ENCODE data around the gene ICAM4. TPM values are rescaled to one million over a fixed set of nuclear protein-coding genes. Genes with fewer than 3 reads are reported as not detected.

Gene ICAM4
- polyA plus RNA-seq, 3 donors, result 5.5 to 17.3 (median 11.2) TPM

- no peak overlapping the region for H3K4me3 Mint-ChIP-seq
These were observed 3.3 kb upstream of the ICAM4 start for GRCh38 chr19:10283301-10284064.

More at GRCh38 chr19:10283301-10284064, 3.3 kb upstream of the ICAM4 start:
- Histone ChIP-seq H3K4me3 (replicated peaks in 1 of 3; ENCODE audit: low read depth in 2 of 3, low read length in 3 of 3) (no peak overlapping the region), H3K79me2 (ENCODE audit: insufficient read depth, low read length) (peaks cover 4% of the 10 kb centered on the region), H3K9me3 (replicated peaks in 1 of 2; ENCODE audit: control insufficient read depth in 1 of 2, insufficient read depth in 1 of 2, low read length in 2 of 2) (no peaks in the 10 kb centered on the region), H4K20me1 (ENCODE audit: insufficient read depth, low read length) (peaks cover 80% of the 10 kb centered on the region), H3K4me2 (replicated peaks; ENCODE audit: extremely low read depth, low read length, poor library complexity, severe bottlenecking) (no peak overlapping the region), H3K4me1 (ENCODE audit: control insufficient read depth in 1 of 2, insufficient read depth in 2 of 2, low read length in 2 of 2) (peaks cover 33 to 46% of the 10 kb centered on the region in 2 donors), H2AFZ (ENCODE audit: insufficient read depth, low read depth, low read length, poor library complexity, severe bottlenecking) (no peak overlapping the region), H3K27ac (ENCODE audit: low read depth in 1 of 2, low read length in 2 of 2) (no peak overlapping the region), H3K36me3 (replicated peaks in 1 of 2; ENCODE audit: control insufficient read depth in 1 of 2, insufficient read depth in 2 of 2, low read length in 2 of 2) (peaks cover 62 to 73% of the 10 kb centered on the region in 2 donors), H3K27me3 (ENCODE audit: control insufficient read depth in 2 of 2, insufficient read depth in 2 of 2, low read length in 2 of 2) (peaks cover 0 to 12% of the 10 kb centered on the region in 2 donors), H3K9ac (ENCODE audit: insufficient read depth, low read length, poor library complexity, severe bottlenecking) (no peak overlapping the region)
- intact Hi-C loops (cut with micrococcal nuclease), result no loop called here
- H3K4me1 Mint-ChIP-seq, result peaks cover 46% of the 10 kb centered on the region
- WGBS (ENCODE audit: insufficient coverage), result 93% methylated on average over 16 of the region's 23 CpGs
- no peak for DNase-seq
- peak overlapping the region in 1 of 7 donors; percentile 14 for H3K27ac Mint-ChIP-seq
- peaks cover 66 to 79% of the 10 kb centered on the region in 2 donors for H3K36me3 Mint-ChIP-seq
- H3K27me3 Mint-ChIP-seq (ENCODE audit: low read depth in 3 of 3), result peaks cover 6 to 17% (median 14%) of the 10 kb centered on the region in 3 donors
- peaks cover 0 to 9% (median 2%) of the 10 kb centered on the region in 7 donors for H3K9me3 Mint-ChIP-seq
- TF ChIP-seq CTCF (IDR thresholded peaks at IDR 0.05), result no peak

All from CD14-positive monocyte (primary cell).